H54 (cell line): ENCODE measurements around the gene TMEM131L.

Experiments
- DNase-seq: peaks from one replicate; pipeline ENCODE4 v3.0.0; 2011; ENCODE audit warnings: low spot score, mixed read lengths; ENCODE audit not compliant: insufficient read length
- FAIRE-seq: peaks from 3 replicates; lab custom pipeline; 2011; peaks lifted over from hg19 to GRCh38; lab: Jason Lieb, UNC
- POLR2A ChIP-seq: IDR thresholded peaks from 2 replicates; pipeline ENCODE4 v1.6.1; 2011; ENCODE audit warnings: low read depth, mild to moderate bottlenecking, low read length

TMEM131L gene

DNA sequence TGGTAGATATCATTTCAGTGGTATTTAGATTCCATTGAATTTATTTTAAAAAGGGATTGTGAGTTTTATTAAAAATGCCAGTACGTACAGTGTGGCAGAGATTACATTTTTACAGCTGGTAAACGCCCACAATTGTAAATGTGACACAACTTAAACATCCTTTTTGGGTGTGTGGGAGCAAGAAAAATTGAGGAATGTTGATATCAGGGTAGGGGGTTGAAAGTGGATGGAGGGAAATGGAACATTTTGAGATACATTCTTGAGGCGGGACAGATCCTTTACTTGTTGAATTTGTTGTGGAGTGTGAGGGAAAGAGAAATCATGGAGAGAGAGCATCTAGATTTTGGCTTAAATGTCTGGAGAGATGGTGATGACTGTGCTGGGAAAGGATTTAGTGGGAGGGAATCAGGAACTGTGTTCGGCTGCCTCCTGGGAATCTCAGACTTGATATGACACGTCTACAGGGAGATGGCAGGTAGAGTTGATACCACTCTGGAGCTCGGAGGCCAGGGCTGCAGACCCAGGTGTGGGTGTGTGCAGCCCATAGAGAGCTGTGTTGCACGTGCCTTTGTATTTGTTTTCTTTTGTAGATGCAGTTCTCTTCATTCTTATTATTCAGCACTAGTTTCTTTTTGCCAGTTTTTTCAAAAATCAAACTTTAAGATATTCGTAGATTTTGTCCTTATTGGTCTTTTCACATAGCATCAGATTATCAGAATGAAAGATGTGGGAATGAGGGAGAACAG lies 10.8 kb downstream of the TMEM131L start:
- DNase-seq (no peak), FAIRE-seq (no peak)
- TF ChIP-seq POLR2A: no peak

DNA sequence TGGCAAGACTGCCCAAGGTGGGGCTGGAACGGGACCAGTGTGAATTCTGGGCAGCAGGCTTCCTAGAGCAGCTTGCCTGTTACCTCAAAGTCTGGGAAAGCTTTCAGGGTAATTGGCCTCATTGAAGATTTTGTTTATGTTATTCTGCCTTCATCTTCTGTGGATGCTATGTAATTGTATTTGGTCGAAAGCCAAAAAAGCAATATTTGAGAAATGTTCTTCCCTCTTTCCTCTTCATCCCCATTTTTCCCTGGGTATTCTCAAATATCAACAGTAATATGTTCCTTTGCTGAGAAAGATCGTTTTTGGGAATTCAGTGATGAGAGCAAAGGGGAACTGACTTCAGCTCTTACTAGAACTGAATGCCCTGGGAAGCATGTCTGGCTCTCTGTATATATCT lies 12.9 kb downstream of the TMEM131L start:
- TF ChIP-seq POLR2A: no peak
- FAIRE-seq (no peak), DNase-seq (no peak)

DNA sequence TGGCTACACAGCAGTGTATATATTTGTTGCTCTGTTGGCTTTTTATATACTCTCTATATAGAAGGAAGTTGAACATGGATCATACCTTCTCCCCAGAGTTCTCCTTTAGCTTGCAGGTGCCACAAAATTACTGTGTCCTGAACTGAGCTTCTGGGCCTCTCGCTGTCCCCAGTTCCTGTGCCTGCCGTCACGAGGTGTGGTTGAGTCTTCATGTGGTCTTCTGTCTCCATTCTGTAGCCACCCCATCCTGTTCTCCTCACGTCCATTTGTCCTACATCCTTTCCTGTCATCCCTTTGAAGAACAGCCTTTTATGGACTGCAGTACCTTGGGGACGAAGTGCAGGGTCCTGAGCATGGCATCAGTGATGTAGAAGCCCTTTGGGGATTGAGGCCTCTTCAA lies 14.5 kb downstream of the TMEM131L start:
- no peak for DNase-seq
- no peak for FAIRE-seq
- no peak for TF ChIP-seq POLR2A

DNA sequence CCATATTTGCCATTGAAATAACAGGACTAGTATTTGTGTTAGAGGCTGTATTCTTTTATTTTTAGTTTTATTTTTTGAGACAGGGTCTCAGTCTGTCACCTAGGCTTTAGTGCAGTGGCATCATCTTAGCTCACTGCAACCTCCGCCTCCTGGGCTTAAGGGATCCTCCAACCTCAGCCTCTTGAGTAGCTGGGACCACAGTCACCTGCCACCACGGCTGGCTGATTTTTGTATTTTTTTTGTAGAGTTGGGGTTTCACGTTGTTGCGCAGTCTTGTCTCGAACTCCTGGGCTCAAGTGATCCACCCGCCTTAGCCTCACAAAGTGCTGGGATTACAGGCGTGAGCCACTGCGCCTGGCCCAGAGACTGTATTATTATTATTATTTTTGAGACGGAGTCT lies 15.3 kb downstream of the TMEM131L start:
- FAIRE-seq (no peak), DNase-seq (no peak)
- TF ChIP-seq POLR2A: no peak

DNA sequence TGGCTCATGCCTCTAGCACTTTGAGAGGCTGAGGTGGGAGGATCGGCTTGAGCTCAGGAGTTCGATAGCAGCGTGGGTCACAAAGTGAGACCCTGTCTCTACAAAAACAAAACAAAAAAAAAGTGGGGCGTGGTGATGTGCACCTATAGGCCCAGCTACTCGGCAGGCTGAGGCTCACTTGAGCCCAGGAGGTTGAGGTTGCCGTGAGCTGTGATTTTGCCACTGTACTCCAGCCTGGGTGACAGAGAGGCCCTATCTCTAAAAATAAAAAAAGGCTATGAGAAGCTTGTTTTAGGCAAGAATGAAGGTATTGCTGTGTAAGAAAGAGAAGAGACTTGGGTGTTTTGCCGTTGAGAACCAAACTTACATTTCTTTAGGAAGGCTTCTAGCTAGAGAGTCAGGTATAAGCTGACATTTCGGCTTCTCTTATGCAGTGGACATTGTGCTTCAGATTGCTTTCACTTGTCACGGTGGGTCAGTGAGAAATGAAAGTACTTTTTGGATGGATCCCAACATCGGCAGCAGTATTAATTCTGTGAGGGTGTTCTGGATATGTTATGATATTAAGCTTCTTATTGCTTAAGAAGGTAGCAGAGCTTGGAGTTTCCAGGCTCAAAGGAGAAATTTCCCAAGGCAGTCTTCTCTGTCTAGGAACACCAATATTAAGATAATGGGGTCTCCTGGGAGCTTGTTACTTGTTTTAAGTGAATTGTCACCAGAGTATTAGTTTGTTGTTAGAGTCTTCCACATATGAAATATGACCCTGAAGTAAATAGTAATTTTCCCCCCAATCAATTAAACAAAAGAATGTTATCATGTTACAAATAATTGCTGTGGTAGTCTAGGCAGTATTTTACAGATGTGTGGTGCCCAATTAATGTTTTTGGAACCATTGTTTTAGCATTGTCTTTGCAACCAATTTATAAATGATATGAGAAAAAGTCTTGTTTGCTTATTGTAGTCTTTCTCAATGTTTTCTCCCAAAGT lies 17.6 kb downstream of the TMEM131L start:
- DNase-seq (no peak), FAIRE-seq (no peak)
- TF ChIP-seq POLR2A: no peak

DNA sequence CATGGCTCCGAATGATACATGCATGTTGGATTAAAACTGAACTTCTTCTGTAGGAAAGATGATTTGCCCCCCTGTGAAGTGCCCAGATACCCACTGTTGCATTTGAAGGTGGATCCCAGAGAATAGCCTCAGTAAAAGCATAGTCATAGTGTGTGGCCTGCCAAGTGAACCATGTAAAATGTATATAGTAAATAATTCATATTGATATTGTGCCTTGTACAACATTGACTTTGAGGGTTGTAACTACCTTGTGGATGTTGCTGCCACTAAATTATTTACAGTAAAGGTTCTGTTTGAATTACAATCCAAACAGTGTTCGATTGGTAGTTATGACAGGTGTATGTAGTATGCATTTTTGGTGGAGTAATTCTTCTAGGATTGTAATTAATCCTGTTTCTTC lies 19.2 kb downstream of the TMEM131L start:
- DNase-seq: no peak
- no peak for TF ChIP-seq POLR2A
- no peak for FAIRE-seq

DNA sequence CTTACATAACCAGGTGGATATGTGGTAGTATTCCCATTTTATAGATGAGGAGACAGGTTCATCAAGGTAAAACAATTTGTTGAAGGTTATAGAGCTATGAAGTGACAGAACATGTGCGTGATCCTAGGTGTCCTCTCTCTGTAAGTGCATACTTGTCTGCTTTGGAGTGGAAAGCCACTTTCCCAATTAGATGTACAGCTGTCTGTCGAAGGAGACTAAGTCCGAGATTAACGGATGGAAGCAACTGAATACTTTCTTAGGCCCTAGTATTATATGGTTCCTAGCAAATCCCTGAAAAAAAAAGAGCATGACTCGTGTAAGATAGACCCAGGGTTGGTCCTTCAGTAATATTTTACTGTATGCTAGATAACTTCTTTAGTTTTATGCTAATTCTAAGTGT lies 19.7 kb downstream of the TMEM131L start:
- FAIRE-seq (no peak), DNase-seq (no peak)

DNA sequence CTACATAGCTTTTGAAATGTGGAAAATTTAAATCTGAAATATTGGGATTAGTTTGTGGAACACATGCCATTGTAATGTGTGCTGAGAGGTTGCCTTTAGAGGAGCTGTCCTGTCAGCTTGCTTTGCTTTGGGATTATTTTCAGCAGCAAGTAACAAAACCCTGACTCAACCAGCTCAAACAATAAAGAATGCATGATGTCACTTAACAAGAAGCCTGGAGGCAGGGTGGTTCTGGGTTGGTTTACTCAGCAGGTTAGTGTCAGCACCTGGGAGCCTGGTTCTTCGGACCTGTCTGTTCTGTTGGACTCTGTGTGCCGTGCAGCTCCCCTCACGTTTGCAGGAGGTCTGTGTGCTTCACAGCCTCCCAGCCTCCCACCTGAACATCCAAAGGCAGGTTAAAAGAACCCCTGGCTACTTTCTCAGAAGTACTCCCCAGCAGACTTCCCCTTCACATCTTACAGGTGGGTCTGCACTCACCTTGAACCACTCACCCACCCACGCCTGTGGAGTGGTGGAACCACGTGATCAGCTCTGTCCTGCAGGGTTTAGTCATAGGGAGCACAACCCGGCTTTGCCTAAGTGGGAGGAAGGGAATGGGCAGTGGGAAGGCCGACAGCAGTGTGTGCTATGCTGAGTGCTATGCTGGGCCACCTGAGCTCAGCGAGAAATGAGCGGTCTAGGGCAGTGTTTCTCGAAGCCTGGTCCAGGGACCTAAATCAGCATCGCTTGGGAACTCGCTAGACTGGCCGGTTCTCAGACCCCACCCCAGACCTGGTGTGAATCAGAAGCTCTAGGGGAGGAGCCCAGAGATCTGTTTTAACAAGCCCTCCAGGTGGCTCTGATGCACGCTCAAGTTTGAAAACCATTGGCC lies 20.4 kb downstream of the TMEM131L start:
- DNase-seq: peak; percentile 45

More for the DNA sequence above, 19.7 kb downstream of the TMEM131L start:
- no peak for TF ChIP-seq POLR2A

DNA sequence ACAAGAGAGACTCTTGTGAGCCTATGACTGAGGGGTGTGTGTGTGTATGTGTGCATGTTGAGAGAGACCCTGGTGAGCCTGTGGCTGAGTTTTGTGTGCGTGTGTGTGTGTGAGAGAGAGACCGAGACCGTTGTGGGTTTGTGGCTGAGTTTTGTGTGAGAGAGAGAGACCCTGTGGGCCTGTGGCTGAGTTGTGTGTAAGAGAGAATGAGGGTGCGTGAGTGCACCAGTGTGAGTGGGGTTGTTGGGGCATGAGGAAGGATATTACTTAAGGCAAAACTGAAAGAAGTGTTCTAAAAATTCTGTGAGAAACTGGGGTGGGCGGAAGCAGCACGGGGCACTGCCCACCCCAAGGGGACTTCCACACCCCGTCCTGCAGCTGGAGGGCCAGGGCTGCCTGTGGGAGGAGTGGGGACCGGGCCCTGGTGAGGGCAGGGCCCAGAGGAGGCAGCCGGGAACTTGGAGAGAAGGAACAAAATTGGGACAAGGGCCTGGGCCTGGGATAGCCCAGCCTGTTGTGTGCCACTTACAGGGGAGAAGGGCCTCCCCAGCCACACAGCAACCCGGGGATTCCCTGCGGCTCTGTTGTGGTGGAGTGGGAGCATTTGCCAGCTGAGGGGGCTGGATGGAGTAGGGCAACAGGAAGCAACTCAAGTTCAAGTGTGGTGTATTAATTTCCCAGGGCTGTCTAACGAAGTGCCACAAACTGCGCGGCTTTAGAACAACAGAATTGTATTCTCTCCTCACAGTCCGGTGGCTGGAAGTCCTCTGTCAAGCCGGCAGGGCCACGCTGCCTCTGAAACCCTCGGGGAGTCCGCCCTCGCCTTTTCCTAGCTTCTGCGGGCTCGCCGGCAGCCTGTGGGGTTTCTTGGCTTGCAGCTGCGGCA lies 22.1 kb downstream of the TMEM131L start:
- FAIRE-seq (no peak), DNase-seq (no peak)
- no peak for TF ChIP-seq POLR2A

More for the DNA sequence above, 20.4 kb downstream of the TMEM131L start:
- FAIRE-seq: peak; percentile 61
- TF ChIP-seq POLR2A: no peak

DNA sequence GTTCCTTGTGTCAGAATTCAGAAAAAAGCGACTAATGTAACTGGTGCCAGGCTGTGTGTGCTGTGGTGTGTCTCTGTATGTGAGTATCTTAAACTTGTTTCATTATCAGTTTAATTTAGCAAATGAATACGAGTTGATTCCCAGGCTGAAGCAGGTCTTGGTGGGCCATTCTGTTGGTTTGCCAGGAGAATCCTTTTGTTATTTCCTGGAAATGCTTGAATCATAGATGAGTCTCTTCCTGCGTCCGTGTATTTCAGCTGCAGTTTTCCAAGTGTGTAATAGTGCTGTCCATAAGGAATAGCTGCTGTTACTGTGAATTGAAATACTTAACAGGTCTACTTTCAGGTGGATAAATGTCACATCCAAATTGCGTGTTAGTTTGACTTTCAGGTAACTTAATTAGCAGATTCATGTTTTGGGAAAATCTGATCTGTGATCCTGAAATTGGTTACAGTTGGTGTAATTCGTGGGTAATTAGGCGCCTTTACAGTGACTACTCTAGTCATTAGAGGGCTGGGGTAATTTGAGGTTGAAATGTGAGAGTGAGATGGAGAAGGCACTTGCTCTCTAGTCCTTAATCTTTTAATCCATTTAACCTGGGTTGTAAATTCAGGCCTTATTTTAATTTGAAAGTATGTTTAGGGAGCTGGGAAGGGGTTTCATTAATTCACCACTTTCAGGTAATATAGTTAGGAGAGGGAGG lies 23.8 kb downstream of the TMEM131L start:
- no peak for TF ChIP-seq POLR2A
- DNase-seq (no peak), FAIRE-seq (no peak)

DNA sequence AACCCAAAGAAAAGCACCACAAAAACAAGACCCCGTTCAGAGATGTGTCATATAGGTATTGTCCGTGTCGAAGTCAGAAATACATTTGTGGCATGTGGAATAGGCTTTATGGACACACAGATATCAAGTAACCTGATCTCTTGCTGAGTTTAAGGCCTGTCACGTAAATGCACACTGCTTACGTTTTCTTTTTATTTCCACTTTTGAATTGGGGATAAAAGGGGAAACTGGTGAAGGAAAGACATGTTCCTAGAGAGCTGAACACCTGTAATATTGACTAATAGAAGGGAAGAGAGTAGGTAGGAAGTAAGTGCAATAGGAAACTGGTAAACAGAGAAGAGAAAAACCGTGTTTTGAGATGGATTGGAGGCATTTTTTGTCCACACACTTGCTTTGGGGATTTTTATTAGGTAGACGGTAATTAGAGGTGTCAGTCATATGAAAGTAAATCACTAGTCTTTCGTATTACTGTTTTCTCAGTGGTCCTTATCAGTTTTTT lies 24.9 kb downstream of the TMEM131L start:
- TF ChIP-seq POLR2A: no peak
- DNase-seq: no peak
- no peak for FAIRE-seq

DNA sequence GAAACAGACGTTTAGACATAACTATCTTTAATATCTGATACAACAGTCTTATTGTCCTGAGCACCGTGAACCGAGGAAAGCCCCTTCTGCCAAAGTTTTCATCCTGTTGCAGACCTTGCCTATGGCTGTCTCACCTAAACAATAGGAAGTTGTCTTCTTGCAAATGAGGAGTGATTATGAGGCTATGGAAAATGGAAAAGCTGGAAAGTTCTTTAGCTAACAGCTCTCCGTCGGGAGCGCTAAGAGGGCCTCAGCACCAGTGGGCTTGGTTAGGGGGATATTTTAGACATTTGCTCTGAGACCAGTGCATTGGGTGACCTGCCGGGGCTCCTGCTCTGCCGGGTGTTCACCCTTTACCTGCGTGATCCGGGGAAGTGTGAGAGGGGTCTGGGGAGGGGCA lies 28.4 kb downstream of the TMEM131L start:
- DNase-seq: no peak
- FAIRE-seq: no peak
- no peak for TF ChIP-seq POLR2A
